DOHH2 (cell line): ENCODE results near the gene AUTS2.

Experiments
- CTCF ChIP-seq: fragments of 200-600 bp; sonication (generic); IDR thresholded peaks from one replicate; pipeline ENCODE4 v1.5.1; 2014; ENCODE audit warnings: antibody characterized with exemption, mild to moderate bottlenecking, low read depth, low read length; ENCODE audit not compliant: poor library complexity, severe bottlenecking
- EZH2phosphoT487 ChIP-seq: fragments of 200-600 bp; sonication (generic); IDR thresholded peaks from 2 replicates; pipeline ENCODE4 v1.6.1; 2017; ENCODE audit warnings: borderline replicate concordance, mild to moderate bottlenecking, antibody characterized with exemption, low read length, moderate library complexity, mixed read lengths

GRCh38 chr7:69632280-69632679, 34.0 kb downstream of the AUTS2 start:
- TF ChIP-seq CTCF, result no peak
- TF ChIP-seq EZH2phosphoT487, result no peak
